Measurements from ENCODE around the gene NCF4. TPM values are rescaled to one million over a fixed set of nuclear protein-coding genes. Genes with fewer than 3 reads are reported as not detected.

NCF4 gene
- total RNA-seq, 4 donors from 2014 or later, result 1.8 to 21.2 (median 6.3) TPM

DNA sequence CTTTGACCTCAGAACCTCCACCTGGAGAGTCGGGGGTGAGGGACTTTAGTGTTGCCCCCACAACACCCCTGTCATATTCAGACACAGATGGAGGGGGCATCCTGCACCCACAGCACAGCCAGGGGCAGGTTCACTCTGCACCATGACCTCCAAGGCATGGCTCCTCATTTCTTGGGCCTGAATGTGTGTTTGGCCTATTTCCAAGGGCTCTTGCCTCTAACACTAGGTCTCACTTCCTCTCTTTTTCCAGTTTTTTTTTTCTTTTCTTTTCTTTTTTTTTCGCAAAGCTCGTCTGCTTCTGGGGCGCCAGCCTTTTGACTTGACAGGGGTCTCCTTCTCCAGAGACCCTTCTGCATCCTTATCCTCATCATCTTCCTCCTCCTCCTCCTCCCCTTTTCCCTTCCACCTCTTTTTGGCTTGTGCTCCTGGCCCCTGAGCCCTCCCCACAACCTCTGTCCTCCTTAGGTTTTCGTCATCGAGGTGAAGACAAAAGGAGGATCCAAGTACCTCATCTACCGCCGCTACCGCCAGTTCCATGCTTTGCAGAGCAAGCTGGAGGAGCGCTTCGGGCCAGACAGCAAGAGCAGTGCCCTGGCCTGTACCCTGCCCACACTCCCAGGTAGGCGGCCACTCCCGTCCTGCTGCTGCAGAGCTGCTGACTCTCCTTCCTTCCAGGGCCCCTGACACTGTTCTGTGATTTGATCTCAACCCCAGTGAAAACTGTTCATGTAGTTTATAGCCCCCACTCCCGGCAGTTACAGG is 3.8 kb downstream of the NCF4 start:
- TF ChIP-seq, protein P1, sequence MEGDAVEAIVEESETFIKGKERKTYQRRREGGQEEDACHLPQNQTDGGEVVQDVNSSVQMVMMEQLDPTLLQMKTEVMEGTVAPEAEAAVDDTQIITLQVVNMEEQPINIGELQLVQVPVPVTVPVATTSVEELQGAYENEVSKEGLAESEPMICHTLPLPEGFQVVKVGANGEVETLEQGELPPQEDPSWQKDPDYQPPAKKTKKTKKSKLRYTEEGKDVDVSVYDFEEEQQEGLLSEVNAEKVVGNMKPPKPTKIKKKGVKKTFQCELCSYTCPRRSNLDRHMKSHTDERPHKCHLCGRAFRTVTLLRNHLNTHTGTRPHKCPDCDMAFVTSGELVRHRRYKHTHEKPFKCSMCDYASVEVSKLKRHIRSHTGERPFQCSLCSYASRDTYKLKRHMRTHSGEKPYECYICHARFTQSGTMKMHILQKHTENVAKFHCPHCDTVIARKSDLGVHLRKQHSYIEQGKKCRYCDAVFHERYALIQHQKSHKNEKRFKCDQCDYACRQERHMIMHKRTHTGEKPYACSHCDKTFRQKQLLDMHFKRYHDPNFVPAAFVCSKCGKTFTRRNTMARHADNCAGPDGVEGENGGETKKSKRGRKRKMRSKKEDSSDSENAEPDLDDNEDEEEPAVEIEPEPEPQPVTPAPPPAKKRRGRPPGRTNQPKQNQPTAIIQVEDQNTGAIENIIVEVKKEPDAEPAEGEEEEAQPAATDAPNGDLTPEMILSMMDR (IDR thresholded peaks at IDR 0.05), result no peak
- TF ChIP-seq POLR2A (IDR thresholded peaks at IDR 0.05), result no peak
- no peaks in the 10 kb centered on the region for H3K4me1 ChIP-seq
- intact Hi-C loops (cut with DNase I; ENCODE audit: low total_unique reads), result loop anchor here (10.0 kb wide), 1 partner anchor 120 kb away; no protein-coding TSS in a partner anchor

DNA sequence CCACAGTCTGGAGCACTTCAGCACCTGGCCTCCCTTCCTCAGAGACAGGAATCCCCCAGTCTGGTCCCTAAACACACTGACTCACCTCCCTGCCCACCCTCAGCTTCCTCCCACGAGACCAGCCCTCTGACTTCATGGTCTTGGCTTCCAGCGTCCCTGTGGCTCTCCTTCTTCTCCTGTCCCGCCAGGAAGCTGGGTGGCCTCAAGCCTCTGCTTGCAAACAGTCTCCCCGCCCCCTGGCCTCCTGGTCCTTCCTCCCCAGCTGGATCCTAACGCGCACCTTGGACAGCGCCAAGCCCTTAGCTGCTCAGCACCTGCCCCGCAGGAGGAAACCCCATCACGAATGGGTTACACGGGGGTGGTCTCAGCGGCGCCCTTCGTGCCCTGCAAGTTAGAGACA is 4.5 kb downstream of the NCF4 start:
- no peak for DNase-seq
- H3K4me3 ChIP-seq, result no peak overlapping the region
- H3K4me1 ChIP-seq, result no peaks in the 10 kb centered on the region
- intact Hi-C loops (cut with DNase I; ENCODE audit: low total_unique reads), result loop anchor here (10.0 kb wide), 1 partner anchor 119 kb away; no protein-coding TSS in a partner anchor
- H3K36me3 ChIP-seq, result no peaks in the 10 kb centered on the region
- no peaks in the 10 kb centered on the region for H3K9me3 ChIP-seq
- TF ChIP-seq, protein P1 (IDR thresholded peaks at IDR 0.05), result no peak
- TF ChIP-seq POLR2A (IDR thresholded peaks at IDR 0.05), result no peak
- H3K27me3 ChIP-seq, result no peaks in the 10 kb centered on the region
- H3K27ac ChIP-seq, result no peak overlapping the region

More for the DNA sequence above, 3.8 kb downstream of the NCF4 start:
- H3K27me3 ChIP-seq, result no peaks in the 10 kb centered on the region
- no peaks in the 10 kb centered on the region for H3K9me3 ChIP-seq
- H3K4me3 ChIP-seq, result no peak overlapping the region
- no peak for DNase-seq
- no peaks in the 10 kb centered on the region for H3K36me3 ChIP-seq
- no peak overlapping the region for H3K27ac ChIP-seq

DNA sequence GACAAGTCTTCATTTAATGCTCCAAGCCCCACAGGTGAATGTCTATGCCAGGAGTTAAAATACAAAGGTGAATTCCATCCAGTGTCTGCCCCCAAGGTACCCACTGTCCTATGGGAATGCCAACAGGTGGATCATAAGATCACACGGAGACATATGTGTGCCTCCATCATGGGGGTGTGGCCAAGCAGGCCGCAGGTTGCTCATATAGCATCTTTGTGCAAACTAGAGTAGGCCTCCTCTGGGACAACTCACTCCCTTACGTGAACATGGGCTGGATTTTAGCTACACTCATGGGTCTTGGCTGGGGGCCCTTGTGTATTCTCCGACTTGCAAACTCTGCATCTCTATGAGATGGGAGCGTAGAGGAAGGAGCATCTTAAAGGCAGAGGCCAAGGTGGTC is 6.9 kb downstream of the NCF4 start:
- no peaks in the 10 kb centered on the region for H3K36me3 ChIP-seq
- H3K9me3 ChIP-seq, result no peaks in the 10 kb centered on the region
- no peak for DNase-seq
- intact Hi-C loops (cut with DNase I; ENCODE audit: low total_unique reads), result loop anchor here (10.0 kb wide), 1 partner anchor 117 kb away; no protein-coding TSS in a partner anchor
- H3K4me3 ChIP-seq, result no peak overlapping the region
- no peaks in the 10 kb centered on the region for H3K4me1 ChIP-seq
- TF ChIP-seq, protein P1 (IDR thresholded peaks at IDR 0.05), result no peak
- TF ChIP-seq POLR2A (IDR thresholded peaks at IDR 0.05), result no peak
- H3K27me3 ChIP-seq, result no peaks in the 10 kb centered on the region
- no peak overlapping the region for H3K27ac ChIP-seq

DNA sequence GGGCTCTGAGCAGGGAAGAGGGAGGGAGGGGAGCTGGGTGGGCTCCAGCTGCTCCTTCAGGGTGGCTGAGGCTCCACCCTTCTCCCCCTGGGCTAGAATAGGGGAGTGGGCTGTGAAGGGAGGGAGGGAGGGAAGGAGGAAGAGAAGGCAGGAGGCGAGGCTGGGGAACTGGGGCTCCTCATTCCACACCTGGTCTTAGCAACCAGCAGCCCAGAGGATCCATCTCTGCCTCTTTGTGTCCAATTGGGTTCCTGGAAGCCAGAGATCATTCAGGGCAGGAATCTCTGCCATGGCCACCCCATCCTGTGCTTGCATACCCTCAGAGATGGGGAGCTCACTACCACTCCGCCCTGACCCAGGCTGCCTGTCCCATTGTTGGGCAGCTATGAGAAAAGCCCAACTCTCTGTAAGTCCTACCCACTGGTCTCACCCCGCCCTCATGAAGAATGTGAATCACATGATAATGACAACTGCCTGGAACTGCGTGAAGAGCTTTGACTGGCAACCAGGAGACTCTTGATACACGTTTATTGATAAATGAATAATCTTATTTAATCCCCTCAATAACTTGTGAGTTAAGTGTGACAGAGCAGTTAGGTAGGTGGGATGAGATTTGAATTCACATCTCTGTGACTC is 7.9 kb downstream of the NCF4 start:
- intact Hi-C loops (cut with DNase I; ENCODE audit: low total_unique reads), result loop anchor here (10.0 kb wide), 1 partner anchor 116 kb away; no protein-coding TSS in a partner anchor
- H3K4me3 ChIP-seq, result no peak overlapping the region
- TF ChIP-seq POLR2A (IDR thresholded peaks at IDR 0.05), result no peak
- TF ChIP-seq, protein P1 (IDR thresholded peaks at IDR 0.05), result no peak
- no peaks in the 10 kb centered on the region for H3K4me1 ChIP-seq
- DNase-seq, result no peak
- H3K9me3 ChIP-seq, result no peaks in the 10 kb centered on the region
- no peaks in the 10 kb centered on the region for H3K27me3 ChIP-seq
- no peaks in the 10 kb centered on the region for H3K36me3 ChIP-seq
- H3K27ac ChIP-seq, result no peak overlapping the region

DNA sequence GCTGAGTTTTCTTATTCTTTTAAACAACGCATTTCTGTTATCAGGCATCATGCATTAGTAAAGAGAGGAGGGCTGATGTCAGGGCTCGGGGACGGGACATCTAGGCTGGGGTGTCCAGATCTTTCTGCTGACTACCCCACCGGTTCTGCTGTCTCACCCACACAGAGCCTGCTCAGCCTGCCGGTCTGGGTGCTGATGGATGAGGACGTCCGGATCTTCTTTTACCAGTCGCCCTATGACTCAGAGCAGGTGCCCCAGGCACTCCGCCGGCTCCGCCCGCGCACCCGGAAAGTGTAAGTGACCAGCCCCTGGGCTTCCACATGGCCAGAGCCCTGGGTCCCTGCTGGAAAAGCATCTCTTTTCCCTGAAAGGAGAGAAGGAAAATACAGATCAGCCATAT is 9.4 kb downstream of the NCF4 start:
- DNase-seq, result no peak
- H3K4me1 ChIP-seq, result no peaks in the 10 kb centered on the region
- intact Hi-C loops (cut with DNase I; ENCODE audit: low total_unique reads), result no loop called here
- H3K9me3 ChIP-seq, result no peaks in the 10 kb centered on the region
- H3K27ac ChIP-seq, result no peak overlapping the region
- H3K4me3 ChIP-seq, result no peak overlapping the region
- no peaks in the 10 kb centered on the region for H3K27me3 ChIP-seq
- TF ChIP-seq, protein P1 (IDR thresholded peaks at IDR 0.05), result no peak
- no peak for TF ChIP-seq POLR2A (IDR thresholded peaks at IDR 0.05)
- H3K36me3 ChIP-seq, result no peaks in the 10 kb centered on the region

All from uterus (tissue), 4 donors.